Activated CD8-positive, alpha-beta memory T cell treated with anti-CD3 and anti-CD28 coated beads for 36 hours (primary cell): Measurements from ENCODE around the gene STK16. TPM values are rescaled to one million over a fixed set of nuclear protein-coding genes. Genes with fewer than 3 reads are reported as not detected.

Experiments used
- CTCF ChIA-PET: fragments of 350-600 bp; sonication (Branson Sonifier 250); formaldehyde crosslinking; loops from one replicate; lab custom pipeline; 2021; ENCODE audit warnings: antibody characterized with exemption; lab: Charles Lee
- POLR2A ChIA-PET: fragments of 350-600 bp; sonication (Branson Sonifier 250); formaldehyde crosslinking; loops from one replicate; lab custom pipeline; 2021; ENCODE audit warnings: antibody characterized with exemption; lab: Charles Lee
- total RNA-seq, 2 experiments: library from RNA; stranded (reverse); gene quantifications; one replicate each; pipeline ENCODE4 v1.2.3, GENCODE V29; 2021

The STK16 gene
- total RNA-seq, 2 experiments from 2014 or later: 34.4 to 35.8 TPM

GRCh38 chr2:219209236-219210195 is 35.8 kb upstream of the STK16 start:
- ChIA-PET POLR2A (interaction anchor here (0.6 to 2.3 kb wide), 6 partner anchors 9 to 317 kb away, joined by 4 to 7 read pairs (median 4); partner anchors contain the start of gene ABCB6), CTCF (interaction anchor here (0.9 to 1.9 kb wide), 3 partner anchors 8 to 49 kb away, joined by 5 to 9 read pairs (median 7); partner anchors contain the start of gene NHEJ1)

GRCh38 chr2:219210196-219210885 is 34.9 kb upstream of the STK16 start:
- POLR2A ChIA-PET: interaction anchor here (0.6 to 1.0 kb wide), 2 partner anchors 40 to 173 kb away, joined by 3 to 4 read pairs; no protein-coding TSS in a partner anchor
- CTCF ChIA-PET: interaction anchor here (0.7 to 1.5 kb wide), 2 partner anchors 180 to 230 kb away, joined by 3 to 4 read pairs; no protein-coding TSS in a partner anchor

- POLR2A ChIA-PET: interaction anchor here (0.6 to 1.4 kb wide), 4 partner anchors 34 to 67 kb away, joined by 3 to 4 read pairs (median 4); partner anchors contain the start of genes GLB1L, NHEJ1 and STK16
- CTCF ChIA-PET: interaction anchor here (0.7 to 2.5 kb wide), 14 partner anchors 10 to 361 kb away, joined by 3 to 9 read pairs (median 3); partner anchors contain the start of genes OBSL1 and SLC23A3
These were observed 34.4 kb upstream of the STK16 start for GRCh38 chr2:219210886-219211362.

- ChIA-PET POLR2A (no interaction called here), CTCF (interaction anchor here (0.6 to 2.5 kb wide), 5 partner anchors 15 to 82 kb away, joined by 3 to 9 read pairs (median 5); no protein-coding TSS in a partner anchor)
These were observed 32.3 kb upstream of the STK16 start for GRCh38 chr2:219213026-219213415.

- ChIA-PET CTCF (interaction anchor here (0.6 to 2.5 kb wide), 5 partner anchors 15 to 81 kb away, joined by 3 to 9 read pairs (median 5); no protein-coding TSS in a partner anchor), POLR2A (no interaction called here)
These were observed 31.7 kb upstream of the STK16 start for GRCh38 chr2:219213486-219214071.

- CTCF ChIA-PET: interaction anchor here (0.7 kb wide), 1 partner anchor 38 kb away, joined by 3 read pairs; no protein-coding TSS in a partner anchor
- POLR2A ChIA-PET: interaction anchor here (0.8 kb wide), 1 partner anchor 15 kb away, joined by 3 read pairs; no protein-coding TSS in a partner anchor
These were observed 31.1 kb upstream of the STK16 start for GRCh38 chr2:219214141-219214540.

- CTCF ChIA-PET: interaction anchor here (0.7 kb wide), 1 partner anchor 39 kb away, joined by 3 read pairs; no protein-coding TSS in a partner anchor
- POLR2A ChIA-PET: interaction anchor here (0.6 to 0.8 kb wide), 2 partner anchors 14 to 38 kb away, joined by 3 to 10 read pairs; partner anchors contain the start of gene TUBA4B
These were observed 30.5 kb upstream of the STK16 start for GRCh38 chr2:219214786-219215185.

- ChIA-PET CTCF (interaction anchor here (1.3 to 2.5 kb wide), 2 partner anchors 44 to 57 kb away, joined by 3 to 12 read pairs; no protein-coding TSS in a partner anchor), POLR2A (no interaction called here)
These were observed 29.3 kb upstream of the STK16 start for GRCh38 chr2:219215871-219216534.

GRCh38 chr2:219216535-219216915 is 28.8 kb upstream of the STK16 start:
- POLR2A ChIA-PET: no interaction called here

GRCh38 chr2:219218217-219218731 is 27.0 kb upstream of the STK16 start:
- POLR2A ChIA-PET: interaction anchor here (0.6 to 3.1 kb wide), 10 partner anchors 10 to 77 kb away, joined by 3 to 23 read pairs (median 6); partner anchors contain the start of genes ANKZF1, ATG9A, GLB1L and STK16
- CTCF ChIA-PET: interaction anchor here (1.1 to 3.7 kb wide), 10 partner anchors 9 to 159 kb away, joined by 3 to 14 read pairs (median 6); partner anchors contain the start of genes DNAJB2 and ZFAND2B

More at GRCh38 chr2:219216535-219216915, 28.8 kb upstream of the STK16 start:
- CTCF ChIA-PET: interaction anchor here (1.3 to 2.5 kb wide), 3 partner anchors 8 to 57 kb away, joined by 3 to 12 read pairs (median 7); no protein-coding TSS in a partner anchor

GRCh38 chr2:219218732-219219701 is 26.3 kb upstream of the STK16 start, which contains the start of gene ABCB6:
Gene ABCB6 (minus strand): TSS chr2:219218958. CDS start chr2:219218673, 285 bp downstream.
- CTCF ChIA-PET: interaction anchor here (1.2 to 3.7 kb wide), 8 partner anchors 8 to 160 kb away, joined by 4 to 14 read pairs (median 6); partner anchors contain the start of genes ANKZF1, ATG9A and DNAJB2
- POLR2A ChIA-PET: interaction anchor here (0.5 to 3.1 kb wide), 17 partner anchors 10 to 76 kb away, joined by 3 to 23 read pairs (median 6); partner anchors contain the start of genes ANKZF1, ATG9A, CNPPD1 and DNAJB2

- POLR2A ChIA-PET: interaction anchor here (0.9 to 3.1 kb wide), 10 partner anchors 10 to 65 kb away, joined by 3 to 23 read pairs (median 5); partner anchors contain the start of genes ANKZF1, ATG9A, CNPPD1 and GLB1L
- CTCF ChIA-PET: interaction anchor here (1.8 to 3.7 kb wide), 4 partner anchors 7 to 58 kb away, joined by 4 to 14 read pairs (median 6); partner anchors contain the start of genes ANKZF1, ATG9A and DNAJB2
These were observed 25.3 kb upstream of the STK16 start for GRCh38 chr2:219219784-219220532.

- ChIA-PET POLR2A (interaction anchor here (0.5 to 1.4 kb wide), 2 partner anchors 14 to 44 kb away, joined by 3 to 5 read pairs; partner anchors contain the start of genes CNPPD1 and ZFAND2B), CTCF (interaction anchor here (0.7 to 3.7 kb wide), 3 partner anchors 8 to 57 kb away, joined by 3 to 14 read pairs (median 5); partner anchors contain the start of genes ANKZF1, ATG9A and DNAJB2)
These were observed 24.5 kb upstream of the STK16 start for GRCh38 chr2:219220652-219221402.
